ENCODE results near the gene LRRC52. TPM values are rescaled to one million over a fixed set of nuclear protein-coding genes. Genes with fewer than 3 reads are reported as not detected.

LRRC52 gene
- total and polyA plus RNA-seq, 2 of the 8 experiments (the other 6 are each of a cell fraction or from before 2014, with no cell fraction given), result 0.05 TPM; not detected in 1

DNA sequence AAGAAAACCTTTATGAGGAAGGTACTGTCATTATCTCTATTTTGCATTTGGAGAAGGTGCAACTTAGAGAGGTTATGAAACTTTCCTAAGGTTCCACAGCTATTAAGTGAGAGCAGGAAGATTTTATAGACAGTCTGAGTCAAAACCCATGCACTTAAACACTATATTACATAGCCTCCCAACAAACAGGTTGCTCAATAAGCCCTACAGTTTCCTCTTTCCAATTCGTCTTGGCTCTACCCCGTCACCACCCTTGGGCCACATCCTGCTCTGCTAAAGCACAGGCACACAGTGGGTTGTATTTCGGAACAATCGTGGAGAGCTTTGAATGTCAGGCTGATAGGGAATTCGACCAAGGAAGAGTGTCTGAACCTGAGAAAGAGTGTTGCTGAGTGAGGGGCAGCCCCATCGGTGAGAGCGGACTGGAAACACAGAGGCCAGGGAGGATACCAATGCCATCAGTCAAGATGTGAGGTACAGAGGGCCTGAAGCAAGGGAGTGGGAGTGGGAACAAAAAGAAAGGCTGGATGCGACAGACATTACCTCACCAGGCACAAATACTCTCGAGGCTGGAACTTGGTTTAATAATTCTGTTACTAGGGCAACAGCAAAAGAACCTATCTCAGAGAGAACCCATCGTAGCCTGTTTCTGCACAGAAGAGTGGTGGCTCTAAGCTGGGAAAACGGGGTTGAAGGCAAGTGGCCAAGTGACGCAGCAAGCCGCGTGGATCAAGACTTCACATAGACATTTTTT lies 6.3 kb upstream of the LRRC52 start:
- H2BK5ac ChIP-seq (ENCODE audit: low read depth, low read length), result no peak overlapping the region
- no peak overlapping the region for H4K8ac ChIP-seq (ENCODE audit: extremely low read depth, insufficient read depth, low read length)
- H2BK15ac ChIP-seq (ENCODE audit: low read length), result no peak overlapping the region
- H3K23ac ChIP-seq (ENCODE audit: insufficient read length), result no peak overlapping the region
- H2BK20ac ChIP-seq (ENCODE audit: low read length), result no peak overlapping the region
- no peaks in the 10 kb centered on the region for H3K79me2 ChIP-seq (ENCODE audit: control insufficient read depth in 1 of 2, insufficient read depth in 2 of 2, low read length in 2 of 2)
- no peaks in the 10 kb centered on the region for H3K9me3 ChIP-seq (ENCODE audit: insufficient read depth in 2 of 2, low read depth in 1 of 2, low read length in 1 of 2)
- no peak overlapping the region for H2AK5ac ChIP-seq (ENCODE audit: low read depth, low read length)
- no peak overlapping the region for H3K56ac ChIP-seq (replicated peaks; ENCODE audit: insufficient read length, low read depth, low read length)
- ChIA-PET CTCF (ENCODE audit: partially characterized antibody) (no interaction called here), POLR2A (ENCODE audit: partially characterized antibody) (no interaction called here)
- H2BK120ac ChIP-seq (replicated peaks; ENCODE audit: low read depth, low read length), result no peak overlapping the region
- no peak overlapping the region for H3K4me2 ChIP-seq (ENCODE audit: insufficient read depth in 1 of 2, low read depth in 2 of 2, low read length in 2 of 2)
- no peak overlapping the region for H3K9ac ChIP-seq (replicated peaks in 1 of 4; ENCODE audit: extremely low read depth in 1 of 4, low read depth in 3 of 4, low read length in 3 of 4)
- H3K36me3 ChIP-seq (ENCODE audit: control insufficient read depth in 2 of 4, insufficient read depth in 4 of 4, low read length in 3 of 4), result no peaks in the 10 kb centered on the region
- no peaks in the 10 kb centered on the region for H3K23me2 ChIP-seq (ENCODE audit: low read depth, low read length)
- no peak overlapping the region for H3K4me3 ChIP-seq (ENCODE audit: extremely low read depth in 1 of 4, insufficient read depth in 2 of 4, low read depth in 3 of 4, low read length in 4 of 4)
- no peak overlapping the region for H4K91ac ChIP-seq (replicated peaks; ENCODE audit: insufficient read length, low read length)
- FAIRE-seq (no peak), DNase-seq (ENCODE audit: low read depth in 1 of 2, low spot score in 2 of 2) (no peak)
- no peaks in the 10 kb centered on the region for H3K79me1 ChIP-seq (ENCODE audit: low read depth, low read length)
- no peak overlapping the region for H3K18ac ChIP-seq (ENCODE audit: extremely low read depth, low read length)
- H3K4ac ChIP-seq (replicated peaks; ENCODE audit: insufficient read length, low read depth, low read length), result no peak overlapping the region
- H3K27ac ChIP-seq (ENCODE audit: low read depth, low read length), result no peak overlapping the region
- no peak overlapping the region for H4K5ac ChIP-seq (ENCODE audit: insufficient read length, low read depth, low read length)
- no peaks in the 10 kb centered on the region; a peak in 1 of 7 replicates for H3K27me3 ChIP-seq (replicated peaks in 1 of 4; ENCODE audit: control insufficient read depth in 3 of 4, extremely low read depth in 1 of 4, insufficient read depth in 3 of 4, low read length in 3 of 4)
- WGBS, 2 experiments (ENCODE audit: extremely low coverage in 1 of 2, insufficient coverage in 1 of 2, insufficient read length in 1 of 2, insufficient replicate concordance in 2 of 2, low coverage in 1 of 2, low lambda C conversion rate in 2 of 2, missing lambda C conversion rate in 1 of 2), result 72% methylated on average over 14 of the region's 14 CpGs; no CpG with 5 or more reads in 1 of the 2 experiments
- peaks cover 0 to 4% (median 0%) of the 10 kb centered on the region in 4 experiments; a peak in 1 of 7 replicates for H3K4me1 ChIP-seq (replicated peaks in 1 of 4; ENCODE audit: control insufficient read depth in 3 of 4, insufficient read depth in 4 of 4, low read length in 3 of 4)
- no peak overlapping the region for H3K14ac ChIP-seq (ENCODE audit: insufficient read length)
- H4K20me1 ChIP-seq (replicated peaks in 1 of 2; ENCODE audit: control insufficient read depth in 1 of 2, insufficient read depth in 2 of 2, low read length in 2 of 2), result no peaks in the 10 kb centered on the region
- H2AFZ ChIP-seq (ENCODE audit: low read length), result peak overlapping the region; percentile 19
- H2BK12ac ChIP-seq (ENCODE audit: low read depth, low read length), result no peak overlapping the region
- TF ChIP-seq SAP30 (IDR thresholded peaks at IDR 0.05; ENCODE audit: insufficient read depth, insufficient replicate concordance, low read length) (no peak), JUND (IDR thresholded peaks at IDR 0.05; ENCODE audit: low read length) (no peak), CHD2 (IDR thresholded peaks at IDR 0.05; ENCODE audit: low read length) (no peak), GTF2F1 (IDR thresholded peaks at IDR 0.05; ENCODE audit: borderline replicate concordance, low read depth, low read length) (no peak), SP1 (IDR thresholded peaks at IDR 0.05; ENCODE audit: low read depth, low read length) (no peak), SUZ12 (IDR thresholded peaks at IDR 0.05; ENCODE audit: low read length) (no peak), RAD21 (IDR thresholded peaks at IDR 0.05 in 1 of 2, conservative IDR thresholded peaks at IDR 0.05 in 1 of 2; ENCODE audit: low read depth in 2 of 2, low read length in 2 of 2) (no peak), EP300 (IDR thresholded peaks at IDR 0.05; ENCODE audit: borderline replicate concordance in 1 of 2, low read depth in 2 of 2, low read length in 2 of 2) (no peak), CHD1 (IDR thresholded peaks at IDR 0.05; ENCODE audit: low read depth, low read length) (no peak), BACH1 (IDR thresholded peaks at IDR 0.05; ENCODE audit: low read length) (no peak), EGR1 (IDR thresholded peaks at IDR 0.05; ENCODE audit: borderline replicate concordance, low read depth, low read length) (no peak), TCF12 (IDR thresholded peaks at IDR 0.05; ENCODE audit: low read depth, low read length) (no peak), SIX5 (IDR thresholded peaks at IDR 0.05; ENCODE audit: low read depth, low read length) (no peak), POLR2AphosphoS5 (IDR thresholded peaks at IDR 0.05; ENCODE audit: low read depth, low read length) (no peak)
